SKM-1 treated with dmso at 0.1 percent for 144 hours (cell line): ENCODE data around the gene NQO1.
"Not testable (repeated sequence)": the region's sequence is repeated elsewhere in the genome, so short reads cannot be mapped to it uniquely, and the experiment has no call there.

Experiments used
- DNase-seq: peaks from one replicate; lab custom pipeline; 2025; ENCODE audit not compliant: unreplicated experiment; lab: John Stamatoyannopoulos, UW

Gene NQO1

DNA sequence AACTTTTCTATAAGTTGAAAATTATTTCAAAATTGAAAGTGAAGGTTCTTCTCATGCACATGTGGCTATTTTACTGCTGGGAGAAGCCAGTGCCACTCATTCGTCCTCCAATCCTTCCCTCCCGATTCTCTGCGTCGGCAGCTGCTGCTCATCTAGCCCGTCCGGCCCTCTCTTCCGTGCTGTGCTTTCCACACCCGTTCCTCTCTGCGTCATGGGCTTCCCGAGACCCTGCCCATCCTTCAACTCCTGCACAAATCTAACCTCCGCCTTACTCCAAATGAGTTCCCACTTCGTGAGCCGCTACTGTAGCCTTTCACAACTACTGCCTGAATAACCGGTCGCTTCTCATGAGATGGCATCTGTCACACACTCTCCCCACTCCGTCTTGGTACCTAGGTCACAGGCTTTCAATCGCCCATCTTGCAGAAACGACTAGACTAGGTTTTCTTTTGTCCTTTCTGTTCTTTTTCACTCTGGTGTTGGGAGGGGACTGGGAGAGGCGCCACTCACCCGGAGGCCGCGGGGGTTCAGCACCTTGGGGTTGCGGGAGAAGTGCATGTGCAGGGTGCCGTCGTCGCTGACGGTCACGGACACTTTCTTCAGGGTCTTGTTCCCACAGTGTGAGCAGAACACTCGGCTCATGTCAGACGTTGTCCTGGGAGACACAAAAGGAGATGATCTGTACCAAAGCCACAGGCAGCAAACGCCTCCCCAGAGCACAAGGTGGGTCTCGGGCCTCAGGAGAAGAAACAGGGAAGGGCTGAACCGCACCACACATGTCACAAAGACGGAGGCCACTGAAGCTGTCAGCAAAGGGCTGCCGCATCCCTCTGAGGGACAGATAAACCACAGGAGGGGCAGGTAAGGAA lies 18.2 kb upstream of the NQO1 start:
- no peak for DNase-seq

DNA sequence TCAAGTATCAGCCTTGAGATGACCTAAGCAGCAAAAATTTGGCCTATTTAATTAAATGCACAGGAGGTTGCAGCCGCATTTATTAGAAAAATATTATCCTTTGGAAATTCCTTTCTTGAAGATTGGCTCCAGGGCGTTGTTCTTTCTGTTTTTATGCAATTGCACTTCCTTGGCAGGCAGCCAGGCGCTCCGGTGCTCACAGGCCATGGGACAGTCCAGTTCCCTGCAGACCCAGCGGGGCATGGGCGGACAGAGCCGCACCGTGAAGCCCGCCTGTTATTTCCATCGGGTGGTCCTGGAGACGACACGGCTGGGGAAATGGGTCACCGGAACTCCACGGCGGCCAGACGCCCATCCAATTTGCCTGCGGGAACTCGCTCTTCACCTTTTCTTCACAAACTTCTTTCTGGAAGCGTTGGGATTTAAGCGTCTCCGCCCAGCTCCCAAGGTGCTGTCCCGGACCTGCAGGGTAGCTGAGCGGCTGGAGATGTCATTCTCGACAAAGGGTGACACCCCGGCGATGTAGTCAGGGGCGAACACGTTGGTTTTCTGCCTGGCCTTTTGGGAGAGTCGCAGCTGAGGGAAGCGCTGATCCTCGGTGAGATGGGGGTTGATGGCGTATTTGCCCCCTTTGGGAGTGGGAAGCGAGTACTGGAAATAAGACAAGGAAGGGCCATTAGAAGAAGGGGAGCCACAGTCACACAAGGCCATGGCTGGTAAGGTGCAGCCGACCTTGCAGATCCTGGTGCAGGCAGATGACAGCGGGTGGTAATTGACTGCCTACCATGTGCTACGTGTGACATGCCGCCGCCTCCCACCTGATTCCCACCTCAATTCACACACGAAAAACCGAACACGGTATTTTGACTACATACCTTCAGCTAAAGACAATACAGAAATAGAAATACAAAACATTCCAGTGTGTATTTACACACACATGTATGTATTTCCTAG lies 15.9 kb upstream of the NQO1 start:
- no peak for DNase-seq

DNA sequence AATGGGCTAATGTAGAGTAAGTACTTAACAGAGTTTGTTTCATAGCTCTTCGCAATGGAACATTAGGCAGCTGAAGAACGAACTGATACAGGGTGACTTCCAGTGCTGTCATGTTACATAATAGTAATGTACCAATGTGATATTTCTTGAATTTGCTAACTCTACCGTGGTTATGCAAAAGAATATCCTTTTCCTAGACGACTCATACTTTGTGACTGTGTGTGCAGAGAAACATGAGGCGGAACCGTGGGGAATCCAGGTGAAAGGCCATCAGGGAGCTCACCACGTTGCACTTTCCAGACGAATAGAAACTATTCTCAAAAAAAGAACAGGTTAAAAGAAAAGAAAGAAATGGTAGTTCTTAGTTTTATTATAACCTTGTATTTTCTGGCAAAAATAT lies 15.2 kb upstream of the NQO1 start:
- DNase-seq: no peak

DNA sequence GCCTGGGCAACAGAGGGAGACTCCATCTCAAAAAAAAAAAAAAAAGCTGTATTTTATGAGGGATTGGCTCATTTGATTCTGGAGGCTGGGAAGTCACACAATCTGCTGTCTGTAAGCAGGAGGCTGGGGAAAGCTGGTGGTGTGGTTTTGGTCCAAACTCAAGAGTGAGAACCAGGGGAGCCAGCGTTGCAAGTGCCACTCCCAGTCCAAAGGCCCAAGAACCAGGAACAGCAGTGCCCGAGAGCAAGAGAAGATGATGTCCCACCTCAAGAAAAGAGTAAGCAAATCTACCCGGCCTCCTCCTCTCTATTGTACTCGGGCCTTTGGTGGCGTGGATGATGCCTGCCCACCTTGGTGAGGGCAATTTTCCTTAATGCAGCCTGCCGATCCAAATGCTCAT lies 5.7 kb upstream of the NQO1 start:
- DNase-seq: no peak

DNA sequence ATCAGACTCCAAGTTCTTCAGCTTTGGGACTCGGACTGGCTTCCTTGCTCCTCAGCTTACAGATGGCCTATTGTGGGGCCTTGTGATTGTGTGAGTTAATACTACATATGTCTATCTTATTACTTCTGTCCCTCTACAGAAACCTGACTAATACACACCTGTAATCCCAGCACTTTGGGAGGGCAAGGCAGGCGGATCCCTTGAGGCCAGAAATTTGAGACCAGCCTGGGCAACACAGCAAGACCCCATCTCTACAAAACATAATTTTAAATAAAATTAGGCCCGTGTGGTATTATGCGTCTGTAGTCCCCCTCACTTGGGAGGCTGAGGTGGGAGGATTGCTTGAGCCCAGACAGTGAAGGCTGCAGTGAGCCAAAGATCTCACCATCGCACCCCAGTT lies 4.9 kb upstream of the NQO1 start:
- DNase-seq: not testable (repeated sequence)

DNA sequence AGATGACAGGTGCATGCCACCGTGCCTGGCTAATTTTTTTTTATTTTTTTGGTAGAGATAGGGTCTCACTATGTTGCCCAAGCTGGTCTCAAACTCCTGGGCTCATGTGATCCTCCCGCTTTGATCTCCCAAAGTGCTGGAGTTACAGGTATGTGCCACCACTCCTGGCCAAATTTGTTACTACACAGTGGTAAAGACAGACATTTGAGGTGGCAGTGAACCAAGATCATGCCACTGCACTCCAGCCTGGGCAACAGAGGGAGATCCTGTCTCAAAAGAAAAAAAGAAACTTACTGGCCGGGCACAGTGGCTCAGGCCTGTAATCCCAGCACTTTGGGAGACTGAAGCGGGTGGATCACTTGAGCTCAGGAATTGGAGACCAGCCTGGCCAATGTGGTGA lies 2.7 kb upstream of the NQO1 start:
- DNase-seq: not testable (repeated sequence)

DNA sequence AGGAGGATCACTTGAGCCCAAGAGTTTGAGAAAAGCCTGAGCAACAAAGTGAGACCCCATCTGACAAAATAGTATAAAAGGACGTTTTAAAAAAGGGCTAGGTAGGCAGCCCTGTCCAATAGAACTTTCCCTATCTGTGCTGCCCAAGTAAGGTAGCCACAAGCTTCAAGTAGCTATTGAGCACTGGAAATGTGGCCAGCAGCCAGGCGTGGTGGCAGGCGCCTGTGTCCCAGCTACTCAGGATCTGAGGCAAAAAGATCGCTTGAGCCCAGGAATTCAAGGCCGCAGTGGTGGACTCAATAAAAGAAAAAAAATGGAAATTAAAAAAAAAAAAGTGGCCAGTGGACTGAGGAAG lies 1.5 kb upstream of the NQO1 start:
- no peak for DNase-seq

DNA sequence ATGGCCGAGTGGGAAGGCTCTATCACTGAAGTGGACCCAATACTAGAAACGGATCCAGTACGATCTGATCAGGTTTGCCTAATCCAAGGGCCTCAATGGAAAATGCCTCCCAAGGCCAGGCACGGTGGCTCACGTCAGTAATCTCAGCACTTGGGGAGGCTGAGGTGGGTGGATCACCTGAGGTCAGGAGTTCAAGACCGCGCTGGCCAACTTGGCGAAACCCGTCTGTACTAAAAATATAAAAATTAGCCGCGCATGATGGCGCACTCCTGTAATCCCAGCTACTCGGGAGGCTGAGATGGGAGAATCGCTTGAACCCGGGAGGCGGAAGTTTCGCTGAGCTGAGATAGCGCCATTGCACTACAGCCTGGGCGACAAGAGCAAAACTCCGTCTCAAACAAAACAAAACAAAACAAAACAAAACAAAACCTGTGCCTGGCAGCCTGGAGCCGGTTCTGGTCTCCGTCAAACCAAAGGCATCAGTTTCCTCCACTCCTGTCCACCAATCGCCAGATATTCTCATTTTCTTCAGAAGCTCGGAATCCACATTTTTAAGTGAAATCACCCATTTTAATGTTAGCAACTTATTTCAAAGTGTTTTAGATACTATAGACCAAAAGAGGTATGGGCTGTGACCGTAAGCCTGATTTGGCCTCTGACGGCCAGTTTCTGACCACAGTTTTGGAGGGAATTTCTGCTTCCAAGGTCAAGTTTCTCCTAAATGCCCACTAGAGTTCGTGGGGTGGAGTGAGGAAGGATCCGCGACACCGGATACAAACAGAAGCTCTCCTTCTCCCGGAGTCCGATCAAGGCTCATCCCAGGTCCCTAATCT lies 664 bp downstream of the NQO1 start:
- no peak for DNase-seq

DNA sequence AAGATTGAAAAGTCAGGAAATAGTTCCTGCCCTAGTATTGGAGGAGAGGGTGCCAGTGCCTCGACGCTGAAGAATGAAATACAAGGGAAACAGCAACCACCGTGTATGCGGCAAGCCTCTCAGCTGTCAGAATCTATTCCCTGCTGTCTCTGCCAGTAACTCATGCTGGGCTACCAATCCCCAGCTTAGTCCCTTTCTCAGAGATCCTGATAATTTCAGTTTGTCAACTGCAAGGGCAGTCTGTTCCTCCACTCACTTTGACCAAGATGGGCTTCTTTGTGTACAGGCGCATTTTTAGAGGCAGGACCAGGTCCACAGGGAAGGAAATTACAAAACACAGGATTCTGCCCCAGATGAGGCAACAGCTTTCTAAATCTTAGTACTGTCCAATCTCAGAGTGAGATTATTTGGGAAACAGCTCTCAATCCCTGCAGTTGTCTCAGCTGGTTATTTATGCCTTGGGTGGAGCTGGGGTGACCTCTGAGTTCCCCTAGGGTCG lies 1.3 kb downstream of the NQO1 start:
- no peak for DNase-seq

DNA sequence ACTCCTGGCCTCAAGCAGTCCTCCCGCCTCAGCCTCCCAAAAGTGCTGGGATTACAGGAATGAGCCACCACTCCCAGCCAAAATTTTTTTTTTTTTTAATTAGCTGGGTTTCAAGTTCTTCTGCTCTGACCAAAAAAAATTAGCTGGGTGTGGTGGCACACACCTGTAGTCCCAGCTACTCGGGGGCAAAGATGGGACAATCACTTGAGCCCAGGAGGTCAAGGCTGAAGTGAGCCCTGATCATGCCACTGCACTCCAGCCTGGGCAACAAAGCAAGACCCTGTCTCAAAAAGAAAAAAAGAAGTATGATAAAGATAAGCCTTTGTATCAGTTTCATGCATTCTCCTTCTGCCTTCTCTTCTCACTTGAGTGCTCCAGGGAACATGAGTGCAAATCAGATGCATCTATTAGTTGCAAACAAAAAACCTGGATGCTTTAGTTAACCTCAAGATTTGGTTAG lies 1.9 kb downstream of the NQO1 start:
- no peak for DNase-seq

DNA sequence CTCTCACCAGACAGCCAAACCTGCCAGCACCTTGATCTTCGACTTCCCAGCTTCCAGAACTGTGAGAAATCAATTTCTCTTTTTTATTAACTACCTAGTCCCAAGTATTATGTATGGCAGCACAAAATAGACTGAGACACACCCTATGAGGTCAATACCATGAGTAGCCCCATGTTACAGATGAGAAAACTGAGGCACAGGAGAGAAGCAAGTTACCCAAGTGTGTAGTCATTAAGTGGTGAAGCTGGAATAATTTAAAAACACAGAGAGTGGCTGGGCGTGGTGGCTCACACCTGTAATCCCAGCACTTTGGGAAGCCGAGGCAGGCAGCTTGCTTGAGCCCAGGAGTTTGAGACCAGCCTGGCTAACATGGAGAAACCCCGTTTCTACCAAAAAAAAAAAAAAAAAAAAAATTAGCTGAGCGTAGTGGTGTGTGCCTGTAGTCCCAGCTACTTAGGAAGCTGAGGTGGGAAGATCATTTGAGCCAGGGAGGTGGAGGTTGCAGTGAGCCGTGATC lies 4.9 kb downstream of the NQO1 start:
- DNase-seq: no peak

DNA sequence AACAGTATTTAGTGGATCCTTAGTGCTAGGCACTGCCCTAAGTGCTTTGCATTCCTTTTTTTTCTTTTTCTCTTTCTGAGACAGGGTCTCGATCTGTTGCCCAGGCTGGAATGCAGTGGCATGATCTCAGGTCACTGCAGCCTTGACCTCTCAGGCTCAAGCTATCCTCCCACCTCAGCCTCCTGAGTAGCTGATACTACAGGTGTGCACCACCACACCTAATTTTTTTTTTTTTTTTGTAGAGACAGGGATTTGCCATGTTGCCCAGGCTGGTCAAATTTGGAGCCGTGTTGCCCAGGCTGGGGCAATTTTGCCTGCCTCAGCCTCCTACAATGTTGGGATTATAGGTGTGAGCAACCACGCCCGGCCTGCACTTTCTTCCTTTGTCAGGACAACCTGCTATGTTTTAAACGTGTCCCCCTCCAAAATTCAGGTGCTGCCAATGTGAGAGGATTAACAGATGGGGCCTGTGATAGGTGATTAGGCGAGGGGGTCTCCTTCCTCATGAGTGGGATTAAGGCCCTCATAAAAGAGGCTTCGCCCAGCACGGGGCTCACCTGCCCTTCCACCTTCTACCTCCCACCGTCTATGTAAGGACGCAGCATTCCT lies 5.4 kb downstream of the NQO1 start:
- no peak for DNase-seq

DNA sequence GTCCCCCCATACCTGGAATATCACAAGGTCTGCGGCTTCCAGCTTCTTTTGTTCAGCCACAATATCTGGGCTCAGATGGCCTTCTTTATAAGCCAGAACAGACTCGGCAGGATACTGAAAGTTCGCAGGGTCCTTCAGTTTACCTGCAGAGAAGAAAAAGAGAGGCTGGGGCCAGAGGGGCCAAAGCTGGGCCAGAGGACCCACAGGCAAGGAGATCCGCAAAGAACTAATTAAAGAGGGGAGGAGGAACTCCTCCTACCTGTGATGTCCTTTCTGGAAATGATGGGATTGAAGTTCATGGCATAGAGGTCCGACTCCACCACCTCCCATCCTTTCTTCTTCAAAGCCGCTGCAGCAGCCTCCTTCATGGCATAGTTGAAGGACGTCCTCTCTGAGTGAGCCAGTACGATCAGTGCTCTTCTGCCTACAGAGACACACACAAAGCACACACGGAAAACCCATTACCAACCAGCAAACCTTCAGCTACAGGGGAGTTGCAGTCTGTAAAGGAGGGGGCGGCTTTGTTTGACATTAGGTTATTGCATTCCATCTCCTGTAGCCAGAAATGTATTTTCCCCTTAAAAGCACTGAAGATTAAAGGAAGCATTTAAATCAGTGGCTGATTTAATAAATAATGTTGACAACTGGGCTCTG lies 8.1 kb downstream of the NQO1 start:
- no peak for DNase-seq

DNA sequence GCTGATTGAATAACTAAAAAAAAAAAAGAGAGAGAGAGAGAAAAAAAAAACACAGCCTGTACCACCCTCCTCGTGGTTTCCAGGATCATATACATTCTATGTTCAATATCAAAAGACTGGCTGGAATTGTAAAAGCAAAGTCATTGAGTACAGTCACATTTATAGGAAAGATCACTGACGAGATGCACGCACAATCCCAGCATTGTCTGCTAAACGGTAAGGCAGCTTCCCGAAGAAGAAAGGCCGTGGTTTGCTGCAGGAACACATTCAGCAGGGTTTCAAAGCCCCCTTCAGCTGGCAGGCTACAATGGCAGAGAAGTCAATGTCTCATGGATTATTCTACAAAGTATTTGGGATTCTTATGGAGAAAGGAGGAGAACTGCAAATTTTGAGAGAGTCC lies 9.3 kb downstream of the NQO1 start:
- no peak for DNase-seq

DNA sequence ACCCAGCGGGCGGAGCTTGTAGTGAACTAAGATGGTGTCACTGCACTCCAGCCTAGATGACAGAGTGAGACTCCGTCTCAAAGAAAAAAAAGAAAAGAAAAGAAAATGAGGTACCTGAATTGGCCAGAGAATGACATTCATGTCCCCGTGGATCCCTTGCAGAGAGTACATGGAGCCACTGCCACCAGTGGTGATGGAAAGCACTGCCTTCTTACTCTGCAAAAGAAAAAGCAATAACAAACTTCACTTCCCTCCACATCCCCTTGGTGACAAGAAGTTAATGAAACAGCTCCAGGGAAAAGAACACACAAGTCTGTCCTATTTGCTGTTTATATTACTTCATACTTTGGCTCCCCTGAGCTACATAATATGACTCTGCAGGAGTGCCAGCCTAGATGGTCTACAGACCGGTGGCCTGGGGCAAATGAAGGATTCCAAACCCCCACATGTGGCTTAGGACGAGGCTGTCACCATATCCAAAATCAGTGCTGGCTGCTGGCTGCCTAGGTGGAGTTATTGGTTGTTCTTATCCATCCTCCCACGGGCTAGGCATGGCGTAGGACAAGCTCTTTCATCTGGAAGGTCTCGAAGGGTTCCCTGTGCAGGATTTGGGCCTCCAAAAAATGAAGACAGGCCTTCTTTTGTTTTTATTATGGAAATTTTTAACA lies 13.3 kb downstream of the NQO1 start:
- DNase-seq: no peak

DNA sequence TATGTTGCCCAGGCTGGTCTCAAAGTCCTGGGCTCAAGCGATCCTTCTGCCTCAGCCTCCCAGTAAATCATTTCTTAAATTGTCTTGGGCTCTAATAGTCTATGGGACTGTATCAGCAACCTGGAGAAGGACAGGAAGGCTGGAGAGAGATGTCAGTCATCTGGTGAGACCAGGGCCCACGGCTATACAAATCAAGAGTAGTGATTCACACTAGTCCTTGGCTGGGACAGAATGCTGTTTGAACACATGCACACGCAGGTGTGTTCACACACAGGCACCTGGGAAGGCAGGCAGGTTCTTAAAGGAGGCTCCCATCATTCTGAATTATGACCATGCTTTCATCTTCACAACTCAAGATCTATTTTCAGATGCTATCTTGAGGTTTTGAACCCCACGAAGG lies 14.1 kb downstream of the NQO1 start:
- DNase-seq: no peak

DNA sequence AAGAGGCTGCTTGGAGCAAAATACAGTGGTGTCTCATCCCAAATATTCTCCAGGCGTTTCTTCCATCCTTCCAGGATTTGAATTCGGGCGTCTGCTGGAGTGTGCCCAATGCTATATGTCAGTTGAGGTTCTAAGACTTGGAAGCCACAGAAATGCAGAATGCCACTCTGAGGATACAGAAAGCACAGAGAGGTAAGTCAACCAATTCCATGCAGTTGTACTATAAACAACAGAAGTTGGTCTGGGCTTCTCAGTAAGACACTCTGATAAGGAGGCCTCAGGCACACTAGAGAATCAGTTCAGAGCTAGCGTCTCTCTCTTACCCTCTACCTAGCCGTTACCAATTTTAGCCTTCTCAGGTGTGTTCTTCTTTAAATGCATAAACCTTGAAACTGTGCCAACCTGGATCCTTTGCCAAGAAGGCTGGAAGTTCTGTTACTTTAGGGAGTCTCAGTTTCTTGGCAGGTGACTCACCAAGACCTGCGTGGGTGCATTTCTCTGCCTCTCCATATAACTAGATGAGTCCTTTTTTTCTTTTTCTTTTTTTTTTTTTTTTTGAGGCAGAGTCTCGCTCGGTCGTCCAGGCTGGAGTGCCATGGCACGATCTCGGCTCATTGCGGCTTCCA lies 15.1 kb downstream of the NQO1 start:
- DNase-seq: no peak

DNA sequence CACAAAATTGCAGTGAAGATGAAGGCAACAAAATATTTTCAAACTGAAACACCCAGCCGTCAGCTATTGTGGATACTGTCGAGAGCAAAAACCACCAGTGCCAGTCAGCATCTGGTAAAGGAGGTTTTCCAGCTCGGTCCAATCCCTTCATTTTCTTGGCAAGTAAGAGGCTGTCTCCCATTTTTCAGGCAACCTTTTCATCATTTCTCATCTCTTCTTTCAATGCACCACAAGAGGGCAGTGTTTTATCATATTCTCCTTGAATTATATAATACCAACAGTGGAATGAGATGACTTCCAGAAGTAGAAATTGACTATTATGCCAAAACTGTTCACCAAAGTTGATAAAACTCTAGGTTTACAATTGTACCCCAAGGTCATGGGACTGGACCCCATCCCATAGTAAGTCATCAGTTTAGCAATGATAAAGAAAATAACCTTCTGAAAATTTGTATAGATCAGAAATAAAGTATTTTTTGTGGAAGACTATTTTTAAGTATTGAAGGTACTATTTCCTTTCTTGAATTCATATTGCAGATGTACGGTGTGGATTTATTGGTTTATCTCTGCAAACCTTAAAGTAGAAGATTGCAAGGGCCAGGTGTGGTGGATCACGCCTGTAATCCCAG lies 16.8 kb downstream of the NQO1 start:
- peak; percentile 54 for DNase-seq
